Left forelimb (tissue), 1 donor: ENCODE data around the gene MTG1.

ENCODE experiments used
- DNase-seq: peaks from one replicate; pipeline ENCODE4 v3.0.0-alpha.2; 2018; ENCODE audit warnings: low spot score

The MTG1 gene, protein sequence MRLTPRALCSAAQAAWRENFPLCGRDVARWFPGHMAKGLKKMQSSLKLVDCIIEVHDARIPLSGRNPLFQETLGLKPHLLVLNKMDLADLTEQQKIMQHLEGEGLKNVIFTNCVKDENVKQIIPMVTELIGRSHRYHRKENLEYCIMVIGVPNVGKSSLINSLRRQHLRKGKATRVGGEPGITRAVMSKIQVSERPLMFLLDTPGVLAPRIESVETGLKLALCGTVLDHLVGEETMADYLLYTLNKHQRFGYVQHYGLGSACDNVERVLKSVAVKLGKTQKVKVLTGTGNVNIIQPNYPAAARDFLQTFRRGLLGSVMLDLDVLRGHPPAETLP

DNA sequence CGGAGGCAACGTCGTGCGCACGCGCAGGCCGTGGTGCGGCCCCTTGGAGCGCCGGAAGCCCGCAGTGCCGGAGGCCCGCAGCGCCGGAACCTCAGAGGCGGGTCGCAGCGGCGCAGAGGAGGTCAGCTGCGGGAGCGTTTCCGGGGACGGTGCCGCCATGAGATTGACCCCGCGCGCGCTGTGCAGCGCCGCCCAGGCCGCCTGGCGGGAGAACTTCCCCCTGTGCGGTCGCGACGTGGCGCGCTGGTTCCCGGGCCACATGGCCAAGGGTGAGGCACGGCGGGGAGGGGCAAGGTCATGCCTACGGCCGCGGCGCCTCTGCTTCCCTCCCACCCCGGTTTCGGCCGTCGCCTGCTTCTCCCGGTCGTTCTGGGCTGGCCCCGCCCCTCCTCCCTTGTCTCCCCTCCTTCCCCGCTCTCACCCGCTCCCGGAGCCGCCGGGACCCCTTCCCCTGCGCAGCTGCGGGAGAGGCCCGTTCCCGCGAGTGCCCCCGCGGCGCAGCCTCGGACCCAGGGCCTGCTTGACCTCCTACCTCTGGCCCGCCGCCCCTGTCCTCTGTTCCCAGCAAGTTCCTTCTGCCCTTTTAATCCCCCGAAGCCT is at the start of gene MTG1:
MTG1 (plus strand) TSS at position 94 of the 600 bp plus-strand sequence; CDS start at position 158, 64 bp downstream.
- DNase-seq = peak; percentile 97

DNA sequence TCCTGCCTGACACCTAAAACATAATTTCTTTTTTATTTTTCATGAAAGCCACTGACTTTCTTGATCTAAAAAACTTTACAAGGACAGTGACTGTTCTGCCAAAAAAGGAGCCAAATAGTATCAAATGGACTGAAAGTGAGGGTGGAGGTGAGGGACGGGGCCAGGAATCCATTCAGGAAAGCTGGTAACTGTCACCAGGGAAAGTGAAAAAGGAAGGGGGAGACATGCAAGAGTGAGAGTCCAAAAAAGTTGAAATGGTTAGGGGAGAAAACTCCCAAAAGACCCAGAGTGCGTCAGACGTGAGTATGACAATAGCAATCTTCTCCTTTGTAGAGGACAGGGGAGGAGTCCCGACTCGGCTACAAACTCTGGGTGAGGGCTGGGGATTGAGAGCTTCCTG is 49.7 kb upstream of the MTG1 start:
- DNase-seq = no peak

DNA sequence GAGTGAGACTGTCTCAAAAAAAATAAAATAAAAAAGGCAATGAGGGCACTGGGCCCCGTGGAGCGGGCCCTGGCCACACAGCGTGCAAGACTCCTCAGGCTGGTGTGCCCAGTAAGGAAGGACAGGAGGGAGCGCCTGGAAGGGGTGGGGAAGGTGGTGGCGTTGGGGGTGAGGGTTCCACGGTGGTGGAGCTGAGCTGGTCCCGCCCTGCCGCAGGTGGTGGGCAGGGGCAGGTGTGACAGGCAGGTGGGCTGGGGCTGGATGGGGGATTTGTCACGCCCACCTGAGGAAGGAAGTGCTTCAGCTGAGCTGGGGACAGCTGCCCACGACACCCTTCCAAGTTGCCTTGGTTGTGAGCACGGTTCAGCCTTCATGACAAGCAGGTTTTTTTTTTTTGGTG is 47.5 kb upstream of the MTG1 start:
- DNase-seq = no peak

DNA sequence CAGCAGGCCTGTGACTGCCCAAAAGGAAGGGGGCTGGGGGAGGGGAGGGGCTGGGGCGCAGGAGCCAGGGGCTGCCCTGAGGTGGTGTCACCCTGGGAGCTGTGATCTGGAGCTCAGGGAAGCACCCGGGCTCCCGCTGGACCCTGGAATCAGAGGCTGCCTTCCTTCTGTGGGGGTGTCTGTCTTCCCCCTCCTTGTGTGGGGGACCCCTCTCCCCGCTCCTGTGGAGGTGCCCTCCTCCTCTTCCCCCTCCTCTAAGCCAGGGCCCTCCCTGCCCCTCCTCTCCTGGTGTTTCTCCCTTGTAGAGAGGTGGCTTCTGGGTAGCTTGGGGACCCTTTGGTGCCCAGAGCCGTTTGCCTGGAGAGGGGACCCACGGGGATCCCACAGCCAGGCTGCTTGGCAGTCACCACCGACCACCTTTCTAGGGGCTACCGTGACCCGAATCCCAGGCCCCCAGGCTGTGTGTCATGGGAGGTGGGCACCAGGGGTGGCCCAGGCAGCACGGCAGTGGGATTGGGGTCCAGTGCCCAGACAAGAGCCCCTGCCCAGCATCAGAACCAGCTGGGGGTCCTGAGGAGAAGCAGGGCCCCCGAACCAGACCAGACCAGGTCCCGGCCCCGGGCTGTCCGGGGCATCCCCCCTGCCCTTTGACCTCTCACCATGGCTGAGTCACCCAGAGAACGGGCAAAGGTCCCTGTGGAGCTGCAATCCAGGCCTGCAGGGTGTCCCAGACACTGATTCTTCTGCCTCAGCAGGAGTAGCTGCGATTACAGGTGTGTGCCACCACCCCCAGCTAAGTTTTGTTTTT is 46.0 kb upstream of the MTG1 start:
- DNase-seq = no peak

DNA sequence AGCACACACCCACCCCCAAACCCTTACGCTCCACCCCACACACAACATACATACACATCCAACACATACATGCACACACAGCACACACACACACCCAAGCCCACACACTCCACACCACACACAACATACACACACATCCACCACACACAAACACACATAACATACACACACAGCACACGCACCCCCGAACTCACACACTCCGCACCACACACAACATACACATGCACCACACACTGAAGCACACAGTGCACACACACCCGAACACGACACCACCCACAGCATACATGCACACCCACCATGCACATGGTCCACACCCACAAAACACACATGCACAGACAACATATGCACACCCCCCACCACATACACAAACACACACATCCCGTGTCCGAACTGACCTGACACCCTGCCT is 44.8 kb upstream of the MTG1 start:
- DNase-seq = no peak

DNA sequence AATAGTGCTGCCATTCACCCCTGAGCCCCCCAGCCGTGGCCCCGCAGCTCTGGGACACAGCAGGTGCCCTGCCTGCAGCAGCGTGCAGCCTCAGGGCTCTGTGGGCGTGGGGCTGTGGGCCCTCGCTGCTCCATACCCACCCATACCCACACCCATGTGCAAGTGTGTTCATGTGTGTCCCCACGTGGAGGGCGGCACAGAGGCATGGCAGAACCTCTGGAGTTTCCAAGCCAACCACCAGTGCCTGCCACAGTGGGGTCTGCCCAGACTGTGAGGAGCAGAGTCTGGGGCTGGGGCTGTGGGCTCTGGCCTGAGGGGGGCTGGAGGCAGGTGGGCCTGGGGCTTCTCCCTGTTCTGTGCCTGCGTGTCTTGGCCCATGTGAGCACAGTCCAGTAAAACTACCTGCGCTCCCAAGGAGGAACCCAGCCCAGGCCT is 44.4 kb upstream of the MTG1 start:
- no peak for DNase-seq

DNA sequence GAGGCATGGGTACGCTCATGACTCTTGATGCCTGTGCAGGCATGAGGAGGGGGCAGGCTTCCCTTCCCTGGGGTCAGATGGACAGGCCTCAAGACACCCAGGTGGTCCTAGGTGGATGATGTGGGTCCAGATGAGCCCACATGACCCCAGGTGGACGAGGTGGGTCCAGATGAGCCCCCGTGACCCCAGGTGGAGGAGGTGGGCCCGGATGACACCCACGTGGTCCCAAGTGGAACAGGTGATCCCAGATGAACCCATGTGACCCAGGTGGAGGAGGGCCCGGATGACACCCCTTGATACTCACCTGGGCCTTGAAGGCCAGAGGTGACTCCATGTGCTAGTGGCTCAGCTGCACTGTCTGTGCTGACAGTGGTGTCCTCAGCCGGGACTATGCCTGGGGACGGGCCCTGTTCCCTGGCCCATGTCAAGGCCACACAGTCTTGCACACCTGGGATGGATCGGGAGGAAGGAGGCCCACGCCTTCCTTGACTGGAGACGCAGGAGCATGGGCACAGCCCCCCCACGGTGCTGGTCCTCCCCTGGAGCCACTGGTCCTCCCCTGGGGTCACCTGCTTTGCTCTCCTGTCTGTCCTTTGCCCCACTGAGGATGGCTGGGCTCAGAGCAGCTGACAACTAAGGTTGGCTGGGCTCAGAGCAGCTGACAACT is 43.5 kb upstream of the MTG1 start:
- no peak for DNase-seq

DNA sequence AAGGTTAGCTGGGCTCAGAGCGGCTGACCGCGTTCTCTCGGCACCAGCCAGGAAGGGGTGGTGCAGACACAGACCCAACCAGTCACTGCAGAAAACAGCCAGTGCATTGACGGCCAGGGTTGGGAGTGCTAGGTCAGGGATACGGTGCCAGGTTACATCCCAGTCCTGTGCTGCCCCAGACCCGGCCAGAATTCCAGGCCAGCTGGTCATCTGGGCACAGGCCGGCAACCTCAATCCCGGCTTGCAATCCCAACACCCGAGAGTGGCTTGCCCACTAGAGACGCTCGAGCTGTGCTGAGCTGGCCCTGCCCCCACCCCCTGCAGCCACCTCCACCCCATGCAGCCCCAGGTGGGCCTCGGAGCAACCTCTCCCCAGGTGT is 43.0 kb upstream of the MTG1 start:
- DNase-seq = no peak

DNA sequence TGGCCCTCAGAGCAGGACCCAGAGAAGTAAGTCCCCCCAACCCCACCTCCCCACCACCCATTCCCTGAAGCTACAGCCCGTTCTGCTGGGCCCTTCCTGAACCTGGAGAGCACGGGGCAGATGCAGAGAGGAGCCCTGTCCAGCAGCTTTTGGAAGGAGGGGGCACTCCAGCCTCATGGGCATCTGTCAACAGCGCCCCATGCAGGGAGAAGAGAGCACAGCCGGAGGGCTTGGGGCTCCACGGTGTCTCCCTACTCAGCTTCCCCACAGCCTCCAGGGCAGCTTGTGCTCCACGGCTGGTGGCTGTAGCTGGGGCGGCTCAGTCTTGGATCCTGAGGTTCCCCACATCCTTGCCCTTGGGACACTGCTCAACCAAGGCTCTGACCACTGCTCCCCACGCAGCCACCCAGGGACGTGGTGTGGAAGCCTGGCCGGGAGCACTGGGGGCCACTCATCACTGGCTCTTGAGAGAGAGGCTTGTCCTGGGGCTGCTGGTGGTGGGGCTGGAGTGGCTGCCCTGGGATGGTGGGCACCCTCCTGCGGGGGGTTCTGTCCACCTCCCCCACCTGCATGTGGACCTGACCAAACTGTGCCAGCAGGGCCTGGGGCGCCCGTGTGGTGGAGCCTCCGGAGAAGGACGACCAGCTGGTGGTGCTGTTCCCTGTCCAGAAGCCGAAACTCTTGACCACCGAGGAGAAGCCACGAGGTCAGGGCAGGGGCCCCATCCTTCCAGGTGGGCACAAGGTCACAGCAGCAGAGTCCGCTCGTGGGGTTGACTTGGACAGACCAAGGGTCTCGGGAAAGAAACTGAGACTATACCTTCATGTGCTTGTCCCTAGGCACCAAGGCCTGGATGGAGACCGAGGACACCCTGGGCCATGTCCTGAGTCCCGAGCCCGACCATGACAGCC is 42.3 kb upstream of the MTG1 start:
- DNase-seq = no peak

DNA sequence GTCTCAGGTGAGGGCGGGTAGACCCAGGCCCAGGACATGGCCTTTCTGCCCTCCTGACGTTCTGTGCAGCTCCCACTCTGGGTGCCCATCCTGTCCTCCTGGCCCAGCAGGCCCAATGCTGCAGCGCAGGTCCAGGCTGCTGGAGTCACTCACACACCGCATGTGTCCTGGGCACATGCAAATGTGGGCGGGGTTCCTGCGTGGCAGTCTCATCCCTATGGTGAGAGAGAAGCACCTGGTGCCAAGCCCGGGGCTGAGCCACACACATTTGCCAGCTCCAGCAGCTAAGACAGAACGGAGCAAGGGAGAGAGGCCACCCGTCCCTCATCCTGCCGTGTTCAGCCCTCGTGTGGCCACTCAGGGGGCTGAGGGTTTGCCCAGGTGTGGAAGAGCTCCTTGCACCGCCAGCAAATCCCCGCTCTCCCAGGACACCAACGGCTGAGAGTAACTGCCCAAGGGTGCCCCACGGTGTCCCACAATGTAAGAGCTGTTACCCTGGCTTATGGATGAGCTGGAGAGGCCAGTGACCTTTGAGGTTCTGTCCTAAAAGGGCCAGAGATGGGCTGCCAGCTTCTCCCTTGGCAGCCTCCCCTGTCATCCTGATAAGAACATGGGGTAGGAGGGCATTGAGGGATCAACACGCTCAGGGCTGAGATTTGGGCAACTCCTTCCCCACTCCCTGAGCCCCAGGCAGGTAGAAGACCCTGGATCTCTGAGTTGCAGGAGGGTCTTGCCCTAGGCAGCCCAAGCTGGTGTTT is 40.6 kb upstream of the MTG1 start:
- DNase-seq = no peak

DNA sequence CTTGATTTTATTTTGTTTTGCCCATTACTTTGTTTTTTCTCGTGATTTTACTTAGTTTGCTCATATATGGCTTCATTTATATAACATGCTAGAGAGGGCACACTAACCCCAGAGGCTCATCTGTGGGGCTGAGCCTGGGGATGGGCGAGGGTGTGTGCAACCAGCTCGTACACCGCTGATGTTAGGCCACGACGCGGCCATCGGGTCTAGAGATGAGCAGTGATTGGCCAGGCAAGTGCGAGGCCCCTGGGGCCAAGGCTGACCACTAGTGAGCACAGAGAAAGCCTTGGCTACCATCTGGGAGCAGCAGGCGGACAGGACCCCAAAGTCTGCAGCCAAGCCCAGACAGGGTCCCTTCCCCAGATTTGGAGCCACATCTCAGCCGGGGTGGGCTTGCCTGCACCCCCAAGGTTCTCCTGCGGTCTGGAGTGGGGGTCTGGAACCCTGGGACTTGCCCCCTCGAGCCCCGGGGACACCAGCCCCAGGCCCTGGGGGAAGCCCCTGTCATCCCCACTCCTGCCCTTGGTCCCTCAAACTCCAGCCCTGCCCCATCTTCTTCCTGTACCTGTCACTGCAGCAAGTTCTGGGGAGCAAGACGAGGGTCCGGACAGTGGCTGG is 39.9 kb upstream of the MTG1 start:
- DNase-seq = no peak

DNA sequence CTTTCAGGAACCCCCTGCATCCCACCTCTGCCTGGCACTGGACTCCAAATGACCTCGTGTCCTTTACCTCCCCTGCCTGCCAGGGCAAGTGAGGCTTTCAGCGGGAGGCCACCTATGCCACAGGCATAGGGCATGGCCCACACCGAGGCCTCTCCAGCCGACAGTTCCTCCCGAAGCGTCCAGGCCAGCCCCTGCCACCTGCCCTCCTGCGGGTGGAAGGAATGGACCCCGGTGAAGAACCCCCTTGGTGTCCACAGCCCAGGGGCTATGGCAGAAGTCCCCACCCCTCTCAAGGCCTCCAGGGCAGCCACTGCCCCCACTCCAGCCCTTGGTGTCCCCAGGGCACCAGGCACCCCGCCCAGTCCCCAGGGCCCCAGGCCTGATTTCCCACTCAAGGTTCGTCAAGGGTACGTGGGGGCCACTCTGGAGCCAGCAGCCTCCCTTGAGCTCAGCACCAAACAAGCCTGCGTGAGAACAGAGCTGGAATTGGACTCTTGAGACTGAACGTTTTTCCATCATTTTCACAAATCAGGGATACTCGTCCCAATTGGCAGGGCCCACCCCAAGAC is 39.2 kb upstream of the MTG1 start:
- DNase-seq = no peak

DNA sequence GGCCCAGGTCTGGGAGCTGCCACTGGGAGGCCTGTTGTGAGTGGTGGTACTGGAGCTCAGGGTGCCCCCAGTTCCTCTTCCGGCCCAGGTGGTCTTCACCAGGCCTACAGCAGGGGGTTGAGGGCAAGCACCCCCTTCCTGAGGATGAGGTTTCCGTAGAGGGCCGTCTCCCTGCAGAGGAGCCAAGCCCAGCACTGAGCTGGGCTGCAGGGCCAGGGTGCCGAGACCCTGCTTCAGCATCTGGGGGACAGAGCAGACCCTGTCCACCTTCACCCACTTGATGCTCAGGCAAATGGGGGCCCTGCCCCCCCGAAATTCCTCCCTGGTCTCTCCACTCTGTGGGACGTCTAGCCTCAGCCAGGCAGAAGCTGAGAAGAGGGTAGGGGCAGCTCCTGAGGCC is 38.7 kb upstream of the MTG1 start:
- DNase-seq = no peak

DNA sequence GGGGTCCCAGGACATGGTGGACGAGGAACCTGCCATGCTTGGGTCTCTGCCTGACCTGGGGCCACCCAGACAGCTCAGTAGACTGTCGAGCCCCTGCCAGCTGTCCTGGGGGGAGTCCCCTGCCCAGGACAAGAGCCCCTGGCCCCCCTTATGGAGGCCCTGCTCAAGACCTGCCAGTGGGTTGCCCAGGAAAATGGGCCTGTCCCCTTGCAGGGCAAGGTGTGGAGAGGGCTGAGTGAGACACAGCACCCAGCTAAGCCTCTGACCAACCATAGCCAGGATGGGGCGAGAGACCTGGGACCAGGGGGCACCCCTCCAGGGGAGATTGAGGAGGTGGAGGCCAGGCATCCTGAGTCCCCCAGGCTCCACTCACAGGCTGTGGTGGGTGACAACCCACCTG is 38.0 kb upstream of the MTG1 start:
- no peak for DNase-seq

DNA sequence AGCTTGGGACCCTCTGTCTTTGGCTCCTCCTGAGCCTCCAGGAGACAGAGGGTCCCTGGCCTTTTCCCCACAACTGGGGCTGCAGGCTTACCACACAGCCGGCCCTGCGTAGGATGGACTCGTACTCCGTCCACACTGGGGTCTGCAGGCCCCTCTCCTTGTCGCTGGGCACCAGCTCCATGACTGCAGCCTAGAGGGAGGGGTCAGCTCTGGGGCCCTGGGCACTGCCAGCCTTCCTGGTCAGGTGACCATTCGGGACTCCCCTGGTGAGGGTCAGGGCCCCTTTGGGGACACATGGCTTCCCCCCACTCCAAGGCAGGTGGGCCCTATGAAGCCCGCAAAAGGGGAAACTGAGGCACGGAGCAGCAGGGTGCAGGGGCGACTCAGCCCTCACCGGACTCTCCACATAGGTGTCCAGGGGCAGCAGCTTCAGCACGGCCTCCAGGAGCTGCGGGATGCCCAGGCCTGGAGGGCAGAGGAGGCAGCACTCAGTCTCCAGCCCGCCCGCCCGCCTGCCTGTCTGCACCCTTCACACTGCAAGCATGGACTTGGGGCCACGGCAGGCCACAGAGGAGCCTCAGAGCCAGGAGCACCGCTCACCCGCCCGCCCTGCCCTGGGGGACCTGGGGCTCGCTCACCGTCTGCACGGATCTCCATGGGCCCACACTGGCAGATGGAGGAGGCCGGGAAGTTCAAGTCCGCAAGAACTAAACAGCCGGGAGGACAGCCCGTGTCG is 37.2 kb upstream of the MTG1 start:
- DNase-seq = no peak

DNA sequence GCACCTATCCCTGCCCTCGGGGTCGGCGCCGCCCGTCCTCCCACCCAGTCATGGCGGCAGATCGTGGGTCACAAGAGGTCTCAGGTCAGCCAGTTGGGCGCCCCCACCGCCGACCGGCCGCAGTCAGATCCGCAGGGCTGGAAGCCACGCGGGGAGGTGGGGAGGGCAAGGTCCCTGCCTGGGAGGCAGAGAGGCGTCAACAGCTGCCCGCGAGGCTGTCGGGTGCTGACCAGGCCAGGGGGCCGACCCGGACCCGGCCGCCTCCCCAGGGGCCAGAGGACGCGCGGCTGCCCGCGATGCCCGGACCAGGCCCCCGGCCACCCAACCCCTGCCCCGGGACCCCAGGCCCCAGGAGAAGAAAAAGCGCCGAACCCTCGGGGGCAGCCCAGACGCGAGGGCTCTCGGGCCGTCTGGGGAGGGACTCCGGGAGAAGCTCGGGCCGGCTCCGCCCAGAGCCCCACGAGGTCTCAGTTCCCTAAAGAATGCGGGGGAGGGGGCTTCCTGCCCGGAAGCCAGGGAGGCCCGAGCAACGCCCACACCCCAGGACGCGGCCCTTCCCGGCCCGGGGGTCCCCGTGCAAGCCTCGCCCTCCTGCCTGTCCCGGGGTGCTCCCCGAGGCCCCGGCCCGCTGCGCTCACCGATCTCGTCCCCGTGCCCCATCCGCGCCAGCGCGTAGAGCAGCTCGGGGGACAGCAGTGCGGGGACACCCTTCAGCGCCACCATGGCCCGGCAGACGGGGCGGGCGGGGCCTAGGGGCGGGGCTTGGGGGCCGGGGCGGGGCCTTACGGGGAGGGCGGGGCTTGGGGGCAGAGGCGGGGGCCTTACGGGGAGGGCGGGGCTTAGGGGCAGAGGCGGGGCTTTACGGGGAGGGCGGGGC is 36.4 kb upstream of the MTG1 start, which contains the start of gene FUOM:
FUOM (minus strand) TSS at position 735 of the 877 bp plus-strand sequence; CDS start at position 723, 12 bp downstream.
- DNase-seq = no peak

DNA sequence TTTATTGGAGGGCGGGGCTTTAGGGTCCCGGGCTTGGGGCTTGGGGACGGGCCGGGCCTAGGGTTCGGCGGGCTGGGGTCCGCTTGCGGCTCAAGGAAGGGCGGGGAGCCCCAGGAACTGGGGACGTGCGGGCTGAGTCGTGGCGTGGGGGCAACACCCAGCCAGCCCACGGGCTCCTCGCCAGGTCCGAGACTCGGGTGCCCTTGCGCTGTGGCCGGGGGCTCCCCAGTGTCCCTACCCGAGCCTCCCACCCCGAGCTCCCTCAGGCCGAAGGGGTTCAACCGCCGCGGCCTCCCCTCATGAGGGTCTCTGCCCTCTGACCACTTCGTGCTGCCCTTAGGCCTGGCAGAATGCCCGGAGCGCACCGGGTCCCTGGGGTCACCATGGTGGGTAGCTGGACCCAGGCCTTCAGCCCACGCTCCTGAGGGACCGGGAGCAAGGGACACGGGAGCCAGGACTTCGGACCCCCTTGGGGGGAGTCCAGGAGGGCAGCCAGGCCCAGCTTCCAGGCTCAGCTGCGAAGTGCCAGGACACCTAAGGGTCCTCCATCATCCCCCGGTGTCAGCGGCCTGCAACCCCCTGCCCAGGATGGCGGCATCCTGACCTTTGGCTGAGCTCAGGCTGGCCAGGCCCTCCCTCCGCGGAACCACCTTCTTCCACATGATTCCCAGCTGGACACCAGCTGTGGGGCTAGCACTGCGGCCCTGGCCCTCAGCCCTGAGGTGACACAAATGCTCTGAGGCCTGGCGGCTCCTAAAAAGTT is 35.6 kb upstream of the MTG1 start:
- no peak for DNase-seq
